ENCODE results near the gene TMEM80. TPM values are rescaled to one million over a fixed set of nuclear protein-coding genes. Genes with fewer than 3 reads are reported as not detected.

TMEM80 gene
- total and polyA plus RNA-seq, 2 of the 4 experiments (the other 2 are of a cell fraction) = 5.6 to 21.7 TPM

- TF ChIP-seq RAD21 (IDR thresholded peaks at IDR 0.05; ENCODE audit: low read length) = no peak
Measured at GRCh38 chr11:707817-708420, 12.3 kb downstream of the TMEM80 start (continued).

GRCh38 chr11:708511-708910 is 12.9 kb downstream of the TMEM80 start:
- 0 out of 2 replicates have a peak overlapping the region, but pooled peaks have one; percentile 39 for H2AK5ac ChIP-seq (ENCODE audit: low read depth, low read length)
- H2AFZ ChIP-seq (replicated peaks; ENCODE audit: low read length, poor library complexity) = no peak overlapping the region
- no peak overlapping the region for H3K4me2 ChIP-seq (ENCODE audit: low read depth, low read length)
- peaks cover 0 to 40% of the 10 kb centered on the region in 2 experiments for H3K79me1 ChIP-seq (ENCODE audit: low read depth in 1 of 2, low read length in 2 of 2)
- H3K9me3 ChIP-seq (ENCODE audit: control insufficient read depth, insufficient read depth, low read length) = no peaks in the 10 kb centered on the region
- no peak overlapping the region for H2BK120ac ChIP-seq (ENCODE audit: low read depth, low read length)
- in situ Hi-C loops (cut with MboI; ENCODE audit: low sequenced_read_pairs) (no loop called here), dilution Hi-C loops (cut with HindIII; ENCODE audit: low sequenced_read_pairs, unreplicated experiment) (no loop called here), intact Hi-C loops (cut with micrococcal nuclease) (no loop called here)
- no peak overlapping the region for H3K9ac ChIP-seq (ENCODE audit: low read depth, low read length)
- no peak overlapping the region for H3K4ac ChIP-seq (ENCODE audit: low read depth, low read length)
- H3K36me3 ChIP-seq (ENCODE audit: control insufficient read depth, insufficient read depth, low read length) = peaks cover 6% of the 10 kb centered on the region; the same call in 1 of the 2 replicates
- H3K27me3 ChIP-seq (ENCODE audit: control insufficient read depth, insufficient read depth, low read length) = no peaks in the 10 kb centered on the region
- no peak overlapping the region for H2BK20ac ChIP-seq (ENCODE audit: low read depth, low read length)
- H4K91ac ChIP-seq (ENCODE audit: insufficient read depth, low read depth, low read length) = no peak overlapping the region
- no peak overlapping the region for H4K8ac ChIP-seq (ENCODE audit: low read depth in 2 of 2, low read length in 2 of 2)
- H3K14ac ChIP-seq (replicated peaks; ENCODE audit: low read depth, low read length) = no peak overlapping the region
- H2AK9ac ChIP-seq (replicated peaks; ENCODE audit: low read depth, low read length, poor library complexity) = peak overlapping the region; percentile 70
- CTCF ChIA-PET = no interaction called here
- H3K4me3 ChIP-seq (ENCODE audit: insufficient read depth, low read depth, low read length) = no peak overlapping the region
- BruUV-seq (replicated peaks) = no TSS peak
- H4K5ac ChIP-seq (ENCODE audit: low read depth, low read length) = no peak overlapping the region
- ATAC-seq (ENCODE audit: low read depth) (no peak), DNase-seq (no peak)
- POLR2A ChIA-PET (ENCODE audit: unreplicated experiment) = no interaction called here
- H2BK15ac ChIP-seq (ENCODE audit: low read depth, low read length) = no peak overlapping the region; the same call in 2 of the 3 replicates
- H3K4me1 ChIP-seq (ENCODE audit: control insufficient read depth, insufficient read depth, low read length) = peaks cover 21% of the 10 kb centered on the region
- H3K9me1 ChIP-seq (ENCODE audit: insufficient read depth, low read length) = peaks cover 13% of the 10 kb centered on the region
- no peak overlapping the region for H3K56ac ChIP-seq (ENCODE audit: extremely low read depth, insufficient read depth, low read length)
- TF ChIP-seq RAD21 (IDR thresholded peaks at IDR 0.05; ENCODE audit: low read length) = no peak
- no peak for TF ChIP-seq CEBPB (IDR thresholded peaks at IDR 0.05; ENCODE audit: low read depth, low read length)
- TF ChIP-seq BHLHE40 (IDR thresholded peaks at IDR 0.05; ENCODE audit: low read depth, low read length) = no peak
- no peak for TF ChIP-seq POLR2A (IDR thresholded peaks at IDR 0.05; ENCODE audit: low read depth, low read length)
- TF ChIP-seq FOS (IDR thresholded peaks at IDR 0.05; ENCODE audit: low read depth, low read length) = no peak
- no peak for TF ChIP-seq MAZ (IDR thresholded peaks at IDR 0.05; ENCODE audit: borderline replicate concordance, low read depth, low read length)
- no peak for TF ChIP-seq MAFK (IDR thresholded peaks at IDR 0.05; ENCODE audit: low read depth, low read length)
- no peak for TF ChIP-seq USF2 (IDR thresholded peaks at IDR 0.05; ENCODE audit: low read depth, low read length)
- no peak for TF ChIP-seq CHD1 (IDR thresholded peaks at IDR 0.05; ENCODE audit: low read depth, low read length)
- TF ChIP-seq CTCF (conservative IDR thresholded peaks at IDR 0.05; ENCODE audit: low read depth, low read length) = no peak
- TF ChIP-seq SMC3 (IDR thresholded peaks at IDR 0.05; ENCODE audit: low read depth, low read length) = no peak
- no peak for TF ChIP-seq RFX5 (IDR thresholded peaks at IDR 0.05; ENCODE audit: low read depth, low read length)
- no peak for TF ChIP-seq NFE2L2 (IDR thresholded peaks at IDR 0.05; ENCODE audit: low read depth, low read length)
- TF ChIP-seq RCOR1 (IDR thresholded peaks at IDR 0.05; ENCODE audit: insufficient replicate concordance, low read length) = no peak
- H3K18ac ChIP-seq (ENCODE audit: low read depth, low read length) = no peak overlapping the region
- no CpG with 5 or more reads among the region's 7 CpGs for WGBS, 2 experiments (ENCODE audit: extremely low coverage in 2 of 2, insufficient read length in 1 of 2)
- no peak overlapping the region for H3K27ac ChIP-seq (ENCODE audit: insufficient read depth, low read length)
- no peak overlapping the region for H2BK5ac ChIP-seq (ENCODE audit: low read depth, low read length, poor library complexity, severe bottlenecking)
- no peaks in the 10 kb centered on the region for H4K20me1 ChIP-seq (ENCODE audit: insufficient read depth, low read length)
- H3K23ac ChIP-seq (ENCODE audit: low read depth, low read length) = no peak overlapping the region
